Panc1 (cell line): ENCODE measurements around the gene MIS18A. TPM values are rescaled to one million over a fixed set of nuclear protein-coding genes. Genes with fewer than 3 reads are reported as not detected.

Experiments used
- ATAC-seq: fragments of 200-7000 bp; cut with Tn5 transposase; 2 replicates; pipeline ENCODE4 v1.9.1; 2020; ENCODE audit warnings: mild to moderate bottlenecking, moderate library complexity
- BruUV-seq: library from RNA; stranded (reverse); fragments of 400-500 nt; replicated peaks from 2 replicates; lab custom pipeline; 2021; lab: Mats Ljungman, UMichigan
- CTCF ChIA-PET: fragments of 300-600 bp; sonication (Branson Sonifier 250); formaldehyde crosslinking; loops from one replicate; lab custom pipeline; 2022; ENCODE audit warnings: antibody characterized with exemption; lab: Charles Lee
- POLR2A ChIA-PET: fragments of 300-600 bp; sonication (Branson Sonifier 250); formaldehyde crosslinking; loops from one replicate; lab custom pipeline; 2022; ENCODE audit warnings: antibody characterized with exemption; lab: Charles Lee
- DNase-seq: peaks from one replicate; pipeline ENCODE4 v3.0.0-alpha.2; 2010; ENCODE audit warnings: low read depth, low spot score
- H3K27ac ChIP-seq: 2 replicates; pipeline ENCODE4 v1.5.1; 2011; ENCODE audit warnings: mild to moderate bottlenecking, low read length, inconsistent platforms
- H3K27me3 ChIP-seq: fragments of 200-500 bp; sonication (Bioruptor generic); 2 replicates; pipeline ENCODE4 v1.6.0; 2014; ENCODE audit warnings: low read length, inconsistent platforms; ENCODE audit not compliant: control insufficient read depth, insufficient read depth
- H3K36me3 ChIP-seq: fragments of 200-500 bp; sonication (Bioruptor generic); 2 replicates; pipeline ENCODE4 v1.5.1; 2014; ENCODE audit warnings: inconsistent platforms, mild to moderate bottlenecking, low read length, moderate library complexity; ENCODE audit not compliant: control insufficient read depth, insufficient read depth
- H3K4me1 ChIP-seq: 2 replicates; pipeline ENCODE4 v1.5.1; 2011; ENCODE audit warnings: inconsistent platforms, mild to moderate bottlenecking, low read length, moderate library complexity; ENCODE audit not compliant: control insufficient read depth, insufficient read depth
- H3K4me3 ChIP-seq, 2 experiments: 2 replicates each; pipeline ENCODE4 v1.5.1; 2011 to 2012; ENCODE audit warnings: low read depth in 2 of 2, low read length in 2 of 2, mild to moderate bottlenecking in 2 of 2, inconsistent platforms in 1 of 2, moderate library complexity in 1 of 2
- H3K9me3 ChIP-seq: fragments of 200-500 bp; sonication (Bioruptor generic); 2 replicates; pipeline ENCODE4 v1.5.1; 2014; ENCODE audit warnings: low read depth, mild to moderate bottlenecking, inconsistent platforms, low read length, moderate library complexity; ENCODE audit not compliant: control insufficient read depth, insufficient read depth
- CTCF ChIP-seq: fragments of 450-650 bp; IDR thresholded peaks from 2 replicates; pipeline ENCODE4 v1.5.1; 2017; ENCODE audit warnings: mild to moderate bottlenecking
- POLR2AphosphoS5 ChIP-seq: IDR thresholded peaks from 2 replicates; pipeline ENCODE4 v1.6.1; 2012; ENCODE audit warnings: mild to moderate bottlenecking, low read depth, low read length, moderate library complexity
- REST ChIP-seq, 2 experiments: IDR thresholded peaks; 2 replicates each; pipeline ENCODE4 v1.6.1; 2011 to 2012; ENCODE audit warnings: low read depth in 2 of 2, control low read depth in 1 of 2, low read length in 1 of 2, mild to moderate bottlenecking in 1 of 2, moderate library complexity in 1 of 2; ENCODE audit not compliant: insufficient read depth in 1 of 2
- SIN3A ChIP-seq: IDR thresholded peaks from 2 replicates; pipeline ENCODE4 v1.6.1; 2012; ENCODE audit warnings: low read depth, mild to moderate bottlenecking, low read length, moderate library complexity, borderline replicate concordance; ENCODE audit not compliant: insufficient read depth
- TCF7L2 ChIP-seq: IDR thresholded peaks from 2 replicates; pipeline ENCODE4 v1.6.1; 2011; ENCODE audit warnings: mild to moderate bottlenecking, low read depth, low read length, inconsistent platforms
- in situ Hi-C: cut with HindIII; loops from 2 replicates; pipeline ENCODE4 v1.10.0; 2016; ENCODE audit warnings: low sequenced_read_pairs, low pct_unique_long_range_greater_than_20kb
- intact Hi-C: fragments of 100-400 bp; cut with micrococcal nuclease; formaldehyde crosslinking; loops from one replicate; pipeline ENCODE4 v1.10.0; 2022; ENCODE audit not compliant: unreplicated experiment
- total RNA-seq: library from RNA; stranded (reverse); gene quantifications from one replicate; pipeline ENCODE4 v1.2.1, GENCODE V29; 2021; ENCODE audit not compliant: unreplicated experiment

The MIS18A gene
- total RNA-seq, 1 experiment from 2014 or later = 16.3 TPM

GRCh38 chr21:32281531-32281930 is 2.7 kb upstream of the MIS18A start:
- ChIA-PET POLR2A (no interaction called here), CTCF (no interaction called here)
- in situ Hi-C loops (no loop called here), intact Hi-C loops (no loop called here)
- H3K4me3 ChIP-seq = no peak overlapping the region
- no peak overlapping the region for H3K27ac ChIP-seq
- no peak for TF ChIP-seq POLR2AphosphoS5
- TF ChIP-seq REST (IDR thresholded peaks at IDR 0.05; ENCODE audit: insufficient read depth in 1 of 2, low read depth in 2 of 2, low read length in 1 of 2) = no peak
- no peak for TF ChIP-seq SIN3A
- no peak for TF ChIP-seq TCF7L2
- TF ChIP-seq CTCF = no peak
- BruUV-seq = no TSS peak
- DNase-seq (no peak), ATAC-seq (no peak)
- H3K36me3 ChIP-seq = no peaks in the 10 kb centered on the region; the same call in 1 of the 2 replicates
- no peaks in the 10 kb centered on the region for H3K9me3 ChIP-seq
- peaks cover 11% of the 10 kb centered on the region for H3K4me1 ChIP-seq
- H3K27me3 ChIP-seq = no peaks in the 10 kb centered on the region

- no TSS peak for BruUV-seq
- TF ChIP-seq SIN3A (no peak), CTCF (no peak), POLR2AphosphoS5 (no peak), TCF7L2 (no peak), REST (IDR thresholded peaks at IDR 0.05; ENCODE audit: insufficient read depth in 1 of 2, low read depth in 2 of 2, low read length in 1 of 2) (no peak)
- H3K27ac ChIP-seq = peak overlapping the region; percentile 75
- CTCF ChIA-PET = interaction anchor here (0.6 kb wide), 1 partner anchor 970 kb away, joined by 6 read pairs; no protein-coding TSS in a partner anchor
- H3K9me3 ChIP-seq = no peaks in the 10 kb centered on the region
- peak overlapping the region; percentile 86 to 87 for H3K4me3 ChIP-seq
- ATAC-seq = no peak; the same call in 1 of the 2 replicates
- intact Hi-C loops (no loop called here), in situ Hi-C loops (no loop called here)
- H3K27me3 ChIP-seq = no peaks in the 10 kb centered on the region
- DNase-seq = no peak
- H3K4me1 ChIP-seq = peaks cover 11% of the 10 kb centered on the region
- POLR2A ChIA-PET = no interaction called here
- H3K36me3 ChIP-seq = peaks cover 2% of the 10 kb centered on the region
Measured at GRCh38 chr21:32279377-32279680, 480 bp upstream of the MIS18A start.
